Heart left ventricle (tissue), 13 donors: ENCODE data around the gene SMTNL1.

Source experiments
- POLR2A ChIP-seq, 2 donors: fragments of 450-650 bp; IDR thresholded peaks; one replicate each; pipeline ENCODE4 v1.6.1; 2017; ENCODE audit warnings: antibody characterized with exemption in 2 of 2, mild to moderate bottlenecking in 2 of 2, moderate library complexity in 2 of 2
- TF ChIP-seq, protein P1 (sequence below), 12 donors: fragments of 200-600 bp; sonication (generic) in 4 of 12; IDR thresholded peaks; one replicate each; pipeline versions ENCODE4 v1.5.0 to v1.8.0; 2018 to 2022; ENCODE audit warnings: antibody characterized with exemption in 12 of 12, mild to moderate bottlenecking in 5 of 12
- donor health status: ischemic (EF 13 %, LVEDD 7.1; RV severe dilation, severe dysfunction).
- donor health status: DM: no; HTN: yes; CAD: no.
- donor health status: DM: no; HTN: no; CAD: no.
- donor health status: ischemic (EF 25% LVEDD 6.9; RV normal size, moderate dysfunction).
- donor health status: ischemic (EF 25% LVEDD 5.7; RV mildly dilated, moderate dysfunction).
- donor health status: ischemic (EF 35%, LVEDD 5.7; RV mildly dilated, moderate dysfunction).
- donor health status: nonischemic (EF 11% LVEDD 7.7; RV severe dilation, severe dysfunction).
- donor health status: DM: yes; HTN: yes; CAD: no.
- donor health status: PGD.
- donor health status: ischemic (EF 29% LVEDD 5.4; RV normal size, mild dysfunction).
- donor health status: nonischemic (EF 23%, LVEDD 6.1; RV moderate dilation, normal function).

DNA sequence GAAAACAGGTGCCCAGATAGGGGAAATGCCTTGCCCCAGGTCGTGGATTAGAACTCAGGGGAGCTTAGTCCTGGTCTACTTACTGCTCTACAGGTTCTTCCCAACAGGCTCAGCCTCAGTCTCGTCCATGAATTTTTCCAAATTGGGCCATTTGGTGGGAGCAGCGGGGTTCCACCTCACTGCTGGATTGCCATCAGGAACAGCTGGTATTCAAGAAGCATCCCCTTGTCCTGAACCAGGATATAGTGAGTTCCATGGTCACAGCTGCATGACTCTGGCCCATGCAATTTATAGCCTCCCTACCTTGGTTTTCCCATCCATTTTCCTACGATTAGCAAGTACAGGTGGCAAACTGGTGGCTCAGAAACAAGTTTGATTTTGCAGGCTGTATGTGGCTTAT lies 36.7 kb downstream of the SMTNL1 start:
- TF ChIP-seq, protein P1, sequence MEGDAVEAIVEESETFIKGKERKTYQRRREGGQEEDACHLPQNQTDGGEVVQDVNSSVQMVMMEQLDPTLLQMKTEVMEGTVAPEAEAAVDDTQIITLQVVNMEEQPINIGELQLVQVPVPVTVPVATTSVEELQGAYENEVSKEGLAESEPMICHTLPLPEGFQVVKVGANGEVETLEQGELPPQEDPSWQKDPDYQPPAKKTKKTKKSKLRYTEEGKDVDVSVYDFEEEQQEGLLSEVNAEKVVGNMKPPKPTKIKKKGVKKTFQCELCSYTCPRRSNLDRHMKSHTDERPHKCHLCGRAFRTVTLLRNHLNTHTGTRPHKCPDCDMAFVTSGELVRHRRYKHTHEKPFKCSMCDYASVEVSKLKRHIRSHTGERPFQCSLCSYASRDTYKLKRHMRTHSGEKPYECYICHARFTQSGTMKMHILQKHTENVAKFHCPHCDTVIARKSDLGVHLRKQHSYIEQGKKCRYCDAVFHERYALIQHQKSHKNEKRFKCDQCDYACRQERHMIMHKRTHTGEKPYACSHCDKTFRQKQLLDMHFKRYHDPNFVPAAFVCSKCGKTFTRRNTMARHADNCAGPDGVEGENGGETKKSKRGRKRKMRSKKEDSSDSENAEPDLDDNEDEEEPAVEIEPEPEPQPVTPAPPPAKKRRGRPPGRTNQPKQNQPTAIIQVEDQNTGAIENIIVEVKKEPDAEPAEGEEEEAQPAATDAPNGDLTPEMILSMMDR (IDR thresholded peaks at IDR 0.05), result no peak
- no peak for TF ChIP-seq POLR2A (IDR thresholded peaks at IDR 0.05)
